ENCODE measurements around the gene CHRNA9. TPM values are rescaled to one million over a fixed set of nuclear protein-coding genes. Genes with fewer than 3 reads are reported as not detected.
"Not testable (repeated sequence)": the region's sequence is repeated elsewhere in the genome, so short reads cannot be mapped to it uniquely, and the experiment has no call there.

Gene CHRNA9
- polyA plus RNA-seq (2014; cell fraction: cytosol; rRNA removed), result 22.3 and 23.4 TPM in 2 replicates
- polyA plus RNA-seq (2014; cell fraction: nucleus; rRNA removed), result 6.9 and 7.5 TPM in 2 replicates

- DNase-seq (ENCODE audit: low spot score), result peak; percentile 67
Measured at GRCh38 chr4:40334591-40335524, at the start of gene CHRNA9. CHRNA9 (plus strand) TSS chr4:40335333; CDS start chr4:40335468, 135 bp downstream.

GRCh38 chr4:40285692-40286091 is 49.4 kb upstream of the CHRNA9 start:
- DNase-seq (ENCODE audit: low spot score), result no peak

GRCh38 chr4:40288566-40288965 is 46.6 kb upstream of the CHRNA9 start:
- DNase-seq (ENCODE audit: low spot score), result no peak

- no peak for DNase-seq (ENCODE audit: low spot score)
Measured at GRCh38 chr4:40289366-40290188, 45.6 kb upstream of the CHRNA9 start.

- not testable (repeated sequence) for DNase-seq (ENCODE audit: low spot score)
Measured at GRCh38 chr4:40290611-40291186, 44.4 kb upstream of the CHRNA9 start.

GRCh38 chr4:40292313-40292759 is 42.8 kb upstream of the CHRNA9 start:
- DNase-seq (ENCODE audit: low spot score), result no peak

GRCh38 chr4:40294339-40294738 is 40.8 kb upstream of the CHRNA9 start:
- no peak for DNase-seq (ENCODE audit: low spot score)

- not testable (repeated sequence) for DNase-seq (ENCODE audit: low spot score)
Measured at GRCh38 chr4:40295030-40295429, 40.1 kb upstream of the CHRNA9 start.

- DNase-seq (ENCODE audit: low spot score), result no peak
Measured at GRCh38 chr4:40295572-40295971, 39.6 kb upstream of the CHRNA9 start.

- DNase-seq (ENCODE audit: low spot score), result no peak
Measured at GRCh38 chr4:40299126-40299525, 36.0 kb upstream of the CHRNA9 start.

GRCh38 chr4:40299811-40300292 is 35.3 kb upstream of the CHRNA9 start:
- DNase-seq (ENCODE audit: low spot score), result no peak

GRCh38 chr4:40300371-40301162 is 34.6 kb upstream of the CHRNA9 start:
- DNase-seq (ENCODE audit: low spot score), result no peak

GRCh38 chr4:40301603-40302002 is 33.5 kb upstream of the CHRNA9 start:
- no peak for DNase-seq (ENCODE audit: low spot score)

- DNase-seq (ENCODE audit: low spot score), result no peak
Measured at GRCh38 chr4:40303751-40304150, 31.4 kb upstream of the CHRNA9 start.

- no peak for DNase-seq (ENCODE audit: low spot score)
Measured at GRCh38 chr4:40305328-40306170, 29.6 kb upstream of the CHRNA9 start.

GRCh38 chr4:40306226-40306625 is 28.9 kb upstream of the CHRNA9 start:
- DNase-seq (ENCODE audit: low spot score), result no peak

GRCh38 chr4:40306976-40307375 is 28.2 kb upstream of the CHRNA9 start:
- DNase-seq (ENCODE audit: low spot score), result no peak

- DNase-seq (ENCODE audit: low spot score), result no peak
Measured at GRCh38 chr4:40307627-40308497, 27.3 kb upstream of the CHRNA9 start.
